ENCODE results near the gene CDK11B. TPM values are rescaled to one million over a fixed set of nuclear protein-coding genes. Genes with fewer than 3 reads are reported as not detected.
"Not testable (repeated sequence)": the region's sequence is repeated elsewhere in the genome, so short reads cannot be mapped to it uniquely, and the experiment has no call there.

Gene CDK11B
- polyA plus RNA-seq, 4 donors: 36.8 to 47.7 (median 42.4) TPM

- not testable (repeated sequence) for DNase-seq (ENCODE audit: low read depth in 4 of 4, low spot score in 2 of 4)
Measured at GRCh38 chr1:1662830-1663560, 4.2 kb upstream of the CDK11B start.

GRCh38 chr1:1662392-1662791 is 3.6 kb upstream of the CDK11B start:
- not testable (repeated sequence) for DNase-seq (ENCODE audit: low read depth in 4 of 4, low spot score in 2 of 4)

GRCh38 chr1:1648265-1648664 is 10.5 kb downstream of the CDK11B start:
- not testable (repeated sequence) for DNase-seq (ENCODE audit: low read depth in 4 of 4, low spot score in 2 of 4)

- not testable (repeated sequence) for DNase-seq (ENCODE audit: low read depth in 4 of 4, low spot score in 2 of 4)
Measured at GRCh38 chr1:1647567-1648241, 11.1 kb downstream of the CDK11B start.

- not testable (repeated sequence) for DNase-seq (ENCODE audit: low read depth in 4 of 4, low spot score in 2 of 4)
Measured at GRCh38 chr1:1646326-1646725, 12.5 kb downstream of the CDK11B start.

- DNase-seq (ENCODE audit: low read depth in 4 of 4, low spot score in 2 of 4): not testable (repeated sequence)
Measured at GRCh38 chr1:1640711-1641461, 17.9 kb downstream of the CDK11B start.

- DNase-seq (ENCODE audit: low read depth in 4 of 4, low spot score in 2 of 4): not testable (repeated sequence)
Measured at GRCh38 chr1:1640081-1640480, 18.7 kb downstream of the CDK11B start.

GRCh38 chr1:1639368-1639767 is 19.4 kb downstream of the CDK11B start:
- DNase-seq (ENCODE audit: low read depth in 4 of 4, low spot score in 2 of 4): not testable (repeated sequence)

GRCh38 chr1:1638528-1638927 is 20.3 kb downstream of the CDK11B start:
- not testable (repeated sequence) for DNase-seq (ENCODE audit: low read depth in 4 of 4, low spot score in 2 of 4)

- DNase-seq (ENCODE audit: low read depth in 4 of 4, low spot score in 2 of 4): not testable (repeated sequence)
Measured at GRCh38 chr1:1637479-1637875, 21.3 kb downstream of the CDK11B start.

GRCh38 chr1:1636621-1637478 is 22.0 kb downstream of the CDK11B start:
- DNase-seq (ENCODE audit: low read depth in 4 of 4, low spot score in 2 of 4): not testable (repeated sequence)

- DNase-seq (ENCODE audit: low read depth in 4 of 4, low spot score in 2 of 4): not testable (repeated sequence)
Measured at GRCh38 chr1:1634613-1635012, 24.2 kb downstream of the CDK11B start.

- DNase-seq (ENCODE audit: low read depth in 4 of 4, low spot score in 2 of 4): not testable (repeated sequence)
Measured at GRCh38 chr1:1633409-1633808, 25.4 kb downstream of the CDK11B start.

GRCh38 chr1:1631782-1632420 is 26.9 kb downstream of the CDK11B start, which contains the start of gene MMP23B:
Gene MMP23B (plus strand): TSS chr1:1632173. CDS start chr1:1632219, 46 bp downstream.
- DNase-seq (ENCODE audit: low read depth in 4 of 4, low spot score in 2 of 4): no peak

GRCh38 chr1:1630965-1631781 is 27.6 kb downstream of the CDK11B start:
- no peak for DNase-seq (ENCODE audit: low read depth in 4 of 4, low spot score in 2 of 4)

GRCh38 chr1:1630191-1630964 is 28.4 kb downstream of the CDK11B start:
- peak in 1 of 4 donors; percentile 73 for DNase-seq (ENCODE audit: low read depth in 4 of 4, low spot score in 2 of 4)

- no peak for DNase-seq (ENCODE audit: low read depth in 4 of 4, low spot score in 2 of 4)
Measured at GRCh38 chr1:1629430-1630190, 29.2 kb downstream of the CDK11B start.
